GM04504 (cell line): ENCODE results near the gene GIMAP5.

Experiments used
- DNase-seq: peaks from one replicate; pipeline ENCODE4 v3.0.0-alpha.2; 2012; ENCODE audit warnings: low read depth

The GIMAP5 gene

GRCh38 chr7:150737265-150738055, at the start of gene GIMAP5:
Gene GIMAP5, plus strand, starts transcription at chr7:150737418. Its CDS starts 3,467 bp downstream, at chr7:150740885.
- no peak for DNase-seq

DNA sequence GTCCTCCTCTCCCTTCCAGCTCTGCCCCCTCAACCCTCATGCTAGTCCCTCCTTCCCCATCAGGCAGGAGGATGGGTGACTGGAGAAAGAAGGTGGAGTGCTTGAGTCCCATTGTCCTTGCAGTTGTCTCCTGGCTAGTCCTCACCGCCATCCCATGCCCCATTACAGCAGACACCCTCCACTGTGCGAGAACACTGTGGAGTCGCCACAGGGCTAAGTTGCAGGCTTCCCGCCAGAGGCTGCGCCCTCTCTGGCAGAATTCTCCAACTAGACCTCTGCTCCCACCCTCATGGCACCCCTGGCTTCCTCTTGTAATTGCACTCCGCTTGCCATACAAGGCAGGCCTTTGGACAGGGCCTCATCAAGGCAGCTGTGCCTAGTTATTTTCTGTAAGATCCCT, 48.6 kb upstream of the GIMAP5 start:
- no peak for DNase-seq

DNA sequence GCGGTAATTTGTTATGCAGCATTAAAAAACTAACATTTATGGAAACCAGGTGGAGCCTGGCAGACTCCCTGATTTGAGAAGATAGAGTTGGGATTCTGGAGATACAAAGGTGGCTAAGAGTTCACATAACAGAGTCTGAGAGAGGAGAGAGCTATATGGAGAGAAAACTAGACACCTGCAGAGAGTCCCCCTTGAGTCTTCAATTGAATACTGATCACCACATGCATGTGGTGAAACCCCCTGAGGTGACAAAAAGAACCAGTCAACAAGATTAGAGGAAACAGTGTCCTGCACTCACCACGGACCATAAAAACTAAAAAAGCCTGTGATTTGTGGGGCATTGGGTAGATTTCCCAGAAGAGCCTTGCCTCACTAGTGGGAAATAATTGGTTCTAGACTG, 41.6 kb upstream of the GIMAP5 start:
- DNase-seq: no peak

GRCh38 chr7:150703209-150703608, 34.0 kb upstream of the GIMAP5 start:
- DNase-seq: no peak

DNA sequence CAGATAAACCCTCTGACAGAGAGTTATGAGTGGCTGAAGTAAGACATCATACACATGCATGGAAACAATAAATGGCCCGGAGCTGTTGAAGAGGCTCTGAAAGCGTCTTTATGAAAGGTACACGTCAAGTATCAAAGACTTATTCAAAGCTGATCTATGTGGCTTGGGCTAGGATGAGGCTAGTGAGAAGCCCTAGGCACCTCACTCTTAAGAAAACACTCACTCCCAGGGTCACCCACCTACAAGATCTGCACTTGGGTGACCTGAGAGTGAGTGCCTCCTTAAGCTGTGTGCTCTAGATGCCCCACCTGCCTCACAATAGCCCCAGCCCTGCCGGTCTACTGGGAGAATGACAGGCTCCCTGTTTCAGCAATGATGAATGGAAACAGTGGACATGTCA, 21.9 kb upstream of the GIMAP5 start:
- DNase-seq: no peak

- DNase-seq: no peak
These were observed 21.5 kb upstream of the GIMAP5 start for GRCh38 chr7:150715738-150716137.

- DNase-seq: no peak
These were observed 20.9 kb upstream of the GIMAP5 start, which contains the start of gene GIMAP1 for GRCh38 chr7:150716368-150716767. Gene GIMAP1, plus strand, starts transcription at chr7:150716613. Its CDS starts 2,435 bp downstream, at chr7:150719048.

GRCh38 chr7:150716939-150717338, 20.3 kb upstream of the GIMAP5 start:
- no peak for DNase-seq

- no peak for DNase-seq
These were observed 19.3 kb upstream of the GIMAP5 start for GRCh38 chr7:150717814-150718420.

DNA sequence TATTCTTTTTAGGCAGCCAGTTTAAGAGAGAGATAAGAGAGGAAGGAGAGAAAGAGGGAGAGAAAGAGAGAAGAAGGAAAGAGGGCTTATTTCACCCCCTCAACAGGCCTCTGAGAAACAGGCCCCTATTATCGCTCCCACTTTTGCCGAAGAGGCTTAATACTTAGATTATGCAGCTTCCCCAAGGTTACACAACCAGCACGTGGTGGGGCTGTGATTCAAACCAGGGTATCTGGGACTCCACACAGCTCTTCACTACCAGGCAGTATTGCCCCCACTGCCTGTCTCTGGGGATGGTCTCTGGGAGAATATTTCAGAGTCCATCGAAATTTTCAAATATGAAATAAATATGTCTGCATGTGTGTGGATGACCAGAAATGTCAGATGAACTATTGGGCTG, 17.8 kb upstream of the GIMAP5 start:
- no peak for DNase-seq

DNA sequence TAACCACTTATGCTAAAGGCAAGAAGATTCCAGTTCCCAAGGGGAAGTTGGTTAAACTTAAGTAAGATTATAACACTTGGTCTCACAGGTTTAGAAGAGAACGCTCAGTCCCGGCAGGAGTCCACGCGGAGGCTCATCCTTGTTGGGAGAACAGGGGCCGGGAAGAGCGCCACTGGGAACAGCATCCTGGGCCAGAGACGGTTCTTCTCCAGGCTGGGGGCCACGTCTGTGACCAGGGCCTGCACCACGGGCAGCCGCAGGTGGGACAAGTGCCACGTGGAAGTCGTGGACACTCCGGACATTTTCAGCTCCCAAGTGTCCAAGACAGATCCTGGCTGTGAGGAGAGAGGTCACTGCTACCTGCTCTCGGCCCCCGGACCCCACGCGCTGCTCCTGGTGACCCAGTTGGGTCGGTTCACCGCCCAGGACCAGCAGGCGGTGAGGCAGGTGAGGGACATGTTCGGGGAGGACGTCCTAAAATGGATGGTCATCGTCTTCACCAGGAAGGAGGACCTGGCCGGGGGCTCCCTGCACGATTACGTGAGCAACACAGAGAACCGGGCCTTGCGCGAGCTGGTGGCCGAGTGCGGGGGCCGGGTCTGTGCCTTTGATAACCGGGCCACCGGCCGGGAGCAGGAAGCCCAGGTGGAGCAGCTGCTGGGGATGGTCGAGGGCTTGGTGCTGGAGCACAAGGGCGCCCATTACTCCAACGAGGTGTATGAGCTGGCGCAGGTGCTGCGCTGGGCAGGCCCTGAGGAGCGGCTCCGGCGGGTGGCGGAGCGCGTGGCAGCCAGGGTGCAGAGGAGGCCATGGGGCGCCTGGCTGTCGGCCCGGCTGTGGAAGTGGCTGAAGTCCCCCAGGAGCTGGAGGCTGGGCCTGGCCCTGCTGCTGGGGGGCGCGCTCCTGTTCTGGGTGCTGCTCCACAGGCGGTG, 17.0 kb upstream of the GIMAP5 start:
- DNase-seq: no peak

- DNase-seq: no peak
These were observed 15.2 kb upstream of the GIMAP5 start for GRCh38 chr7:150721970-150722373.

DNA sequence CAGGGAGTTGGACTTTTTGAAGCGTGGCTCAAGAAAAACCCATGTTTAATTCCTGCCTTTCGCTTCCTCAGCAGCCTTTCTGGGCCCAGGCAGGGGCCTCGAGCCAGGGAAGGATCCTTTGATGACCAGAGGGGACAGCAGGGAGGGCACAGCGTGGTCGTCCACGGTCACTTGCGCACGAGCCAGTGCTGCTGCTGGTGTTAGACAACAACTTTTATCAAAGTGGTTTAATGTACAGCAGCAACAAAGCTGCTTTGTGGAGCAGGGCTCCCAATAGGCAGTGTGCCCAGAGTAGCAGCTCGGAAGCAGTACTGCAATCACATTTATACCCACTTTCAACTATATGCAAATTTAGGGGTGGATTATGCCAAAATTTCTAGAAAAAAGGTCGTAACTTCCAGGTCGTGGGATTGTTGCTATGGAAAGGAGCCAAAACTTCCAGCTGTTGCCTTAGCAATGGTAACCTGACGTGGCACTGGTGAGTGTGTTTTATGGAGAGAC, 14.7 kb upstream of the GIMAP5 start:
- no peak for DNase-seq

GRCh38 chr7:150723467-150723866, 13.8 kb upstream of the GIMAP5 start:
- no peak for DNase-seq

- no peak for DNase-seq
These were observed 9.8 kb upstream of the GIMAP5 start for GRCh38 chr7:150727381-150727780.

DNA sequence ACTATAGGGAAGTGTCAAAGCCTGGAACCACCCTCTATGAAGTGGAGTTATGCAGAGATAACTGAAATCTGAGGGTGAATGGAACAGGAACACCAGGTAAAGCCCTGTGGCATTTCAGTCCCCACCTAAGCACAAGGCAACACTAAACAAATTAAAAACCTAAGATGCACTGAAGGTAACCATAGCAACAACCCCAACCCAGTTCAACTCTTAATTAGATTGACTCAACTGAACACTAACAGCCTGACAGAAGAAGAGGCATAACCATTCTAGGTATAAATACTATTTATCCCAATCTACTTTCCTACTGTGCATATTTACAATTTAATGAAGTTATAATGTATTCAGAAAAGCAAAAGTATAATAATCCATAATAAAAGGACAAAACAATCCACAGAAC, 9.2 kb upstream of the GIMAP5 start:
- no peak for DNase-seq

- DNase-seq: no peak
These were observed 8.6 kb upstream of the GIMAP5 start for GRCh38 chr7:150728609-150729008.

- no peak for DNase-seq
These were observed 5.3 kb upstream of the GIMAP5 start for GRCh38 chr7:150731916-150732315.

GRCh38 chr7:150732786-150733481, 4.3 kb upstream of the GIMAP5 start:
- no peak for DNase-seq

GRCh38 chr7:150733482-150734095, 3.6 kb upstream of the GIMAP5 start:
- no peak for DNase-seq

DNA sequence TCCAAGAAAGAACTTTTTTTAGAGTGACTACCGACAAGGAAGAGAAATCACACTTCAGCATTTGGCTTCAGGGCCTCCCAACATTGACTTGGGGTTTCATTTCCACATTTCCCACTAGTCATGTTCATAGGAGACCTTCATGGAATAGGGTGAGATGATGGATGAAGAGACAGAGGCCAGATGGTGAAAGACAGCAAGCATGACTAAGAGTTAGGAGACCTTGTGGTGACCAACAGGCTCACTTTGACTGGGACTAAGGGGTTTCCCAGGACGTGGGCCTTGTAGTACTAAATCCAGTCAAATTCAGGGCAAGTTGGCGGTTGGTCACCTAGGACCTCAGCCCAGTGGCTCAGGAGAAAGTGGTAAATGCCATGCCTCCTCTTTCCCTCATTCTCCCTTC, 3.0 kb upstream of the GIMAP5 start:
- no peak for DNase-seq
